Duodenal mucosa (tissue), 2 donors: ENCODE data around the gene SEPTIN5.

Experiments used
- H3K27ac ChIP-seq: one replicate; pipeline ENCODE4 v1.7.0; 2013; ENCODE audit warnings: low read depth, low read length
- H3K27me3 ChIP-seq, 2 donors: one replicate each; pipeline ENCODE4 v1.7.0; 2013; ENCODE audit warnings: low read length in 2 of 2, control low read depth in 1 of 2; ENCODE audit not compliant: insufficient read depth in 2 of 2, control insufficient read depth in 1 of 2
- H3K36me3 ChIP-seq, 2 donors: one replicate each; pipeline ENCODE4 v1.7.0; 2013; ENCODE audit warnings: low read length in 2 of 2, control low read depth in 1 of 2; ENCODE audit not compliant: insufficient read depth in 2 of 2, control insufficient read depth in 1 of 2
- H3K4me1 ChIP-seq, 2 donors: one replicate each; pipeline ENCODE4 v1.7.0; 2013; ENCODE audit warnings: low read length in 2 of 2, control low read depth in 1 of 2; ENCODE audit not compliant: insufficient read depth in 2 of 2, control insufficient read depth in 1 of 2
- H3K4me3 ChIP-seq, 2 donors: one replicate each; pipeline ENCODE4 v1.7.0; 2013; ENCODE audit warnings: low read length in 2 of 2, low read depth in 1 of 2
- H3K9ac ChIP-seq, 2 donors: one replicate each; pipeline ENCODE4 v1.7.0; 2013; ENCODE audit warnings: low read length in 2 of 2, low read depth in 1 of 2
- H3K9me3 ChIP-seq, 2 donors: one replicate each; pipeline ENCODE4 v1.7.0; 2013; ENCODE audit warnings: low read length in 2 of 2, control low read depth in 1 of 2; ENCODE audit not compliant: control insufficient read depth in 1 of 2

SEPTIN5 gene

GRCh38 chr22:19756288-19757128, 42.2 kb downstream of the SEPTIN5 start:
- Histone ChIP-seq H3K27me3 (peaks cover 54 to 68% of the 10 kb centered on the region in 2 donors), H3K9me3 (no peaks in the 10 kb centered on the region), H3K4me3 (peak overlapping the region; percentile 52 to 55), H3K9ac (no peak overlapping the region), H3K27ac (no peak overlapping the region), H3K36me3 (no peaks in the 10 kb centered on the region), H3K4me1 (peaks cover 3 to 18% of the 10 kb centered on the region in 2 donors)

- no peak overlapping the region for H3K9ac ChIP-seq
- H3K27me3 ChIP-seq: peaks cover 62 to 77% of the 10 kb centered on the region in 2 donors
- H3K9me3 ChIP-seq: no peaks in the 10 kb centered on the region
- H3K4me3 ChIP-seq: peak overlapping the region; percentile 52 to 55
- no peaks in the 10 kb centered on the region for H3K36me3 ChIP-seq
- H3K4me1 ChIP-seq: peaks cover 3 to 18% of the 10 kb centered on the region in 2 donors
- no peak overlapping the region for H3K27ac ChIP-seq
Measured at GRCh38 chr22:19757140-19757984, 43.1 kb downstream of the SEPTIN5 start.

DNA sequence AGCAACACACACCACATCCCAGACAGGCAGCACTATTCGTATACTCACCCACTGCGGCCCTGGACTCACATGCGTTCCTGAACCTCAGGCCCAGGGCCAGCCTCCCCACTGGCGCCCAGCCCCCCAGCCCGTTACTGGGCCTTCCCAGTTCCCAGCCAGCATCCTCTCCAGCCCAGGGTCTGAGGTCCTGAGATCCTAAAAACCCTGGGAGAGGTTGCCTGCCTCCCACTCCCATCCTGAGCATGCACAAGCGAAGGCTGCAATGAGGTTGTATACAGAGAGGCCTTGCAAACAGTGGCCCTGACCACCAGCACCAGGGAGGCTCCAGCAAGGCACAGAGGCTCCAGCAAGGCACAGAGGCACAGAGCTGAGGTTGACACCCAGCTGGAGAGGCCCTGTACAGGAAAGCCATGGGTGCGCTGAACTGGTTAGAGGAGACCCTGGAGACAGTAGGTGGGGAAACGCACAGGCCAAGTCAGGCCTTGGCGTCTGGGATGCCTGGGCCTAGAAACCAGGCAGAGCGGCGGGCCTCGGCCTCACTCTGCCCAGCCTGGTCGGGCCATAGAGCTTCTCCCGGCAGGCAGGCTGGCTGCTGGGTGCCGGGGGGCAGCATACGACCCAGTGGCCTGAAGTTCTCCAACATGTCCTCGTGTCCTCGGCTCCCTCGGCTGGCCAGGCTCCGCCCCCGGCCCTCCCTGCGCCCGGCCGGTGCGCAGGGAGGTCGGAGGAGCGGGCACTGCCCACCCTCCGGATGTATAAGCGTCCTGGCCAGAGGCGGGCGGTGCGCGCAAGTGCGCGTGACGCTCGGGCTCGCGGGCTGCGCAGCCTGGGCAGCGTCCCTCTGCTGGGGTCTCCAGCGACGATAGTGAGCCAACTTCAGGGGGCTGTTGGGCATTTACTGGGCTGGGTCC, 43.9 kb downstream of the SEPTIN5 start:
- H3K4me3 ChIP-seq: no peak overlapping the region
- H3K27ac ChIP-seq: no peak overlapping the region
- H3K9me3 ChIP-seq: no peaks in the 10 kb centered on the region
- H3K36me3 ChIP-seq: no peaks in the 10 kb centered on the region
- H3K27me3 ChIP-seq: peaks cover 65 to 81% of the 10 kb centered on the region in 2 donors
- no peak overlapping the region for H3K9ac ChIP-seq
- H3K4me1 ChIP-seq: peaks cover 3 to 18% of the 10 kb centered on the region in 2 donors

- H3K27ac ChIP-seq: no peak overlapping the region
- no peaks in the 10 kb centered on the region for H3K9me3 ChIP-seq
- H3K36me3 ChIP-seq: no peaks in the 10 kb centered on the region
- peaks cover 3 to 18% of the 10 kb centered on the region in 2 donors for H3K4me1 ChIP-seq
- no peak overlapping the region for H3K4me3 ChIP-seq
- peaks cover 65 to 81% of the 10 kb centered on the region in 2 donors for H3K27me3 ChIP-seq
- H3K9ac ChIP-seq: no peak overlapping the region
Measured at GRCh38 chr22:19758896-19759426, 44.7 kb downstream of the SEPTIN5 start.

GRCh38 chr22:19759427-19760057, 45.2 kb downstream of the SEPTIN5 start:
- Histone ChIP-seq H3K4me1 (peaks cover 3 to 18% of the 10 kb centered on the region in 2 donors), H3K27ac (no peak overlapping the region), H3K36me3 (no peaks in the 10 kb centered on the region), H3K9me3 (no peaks in the 10 kb centered on the region), H3K9ac (no peak overlapping the region), H3K27me3 (peaks cover 66 to 81% of the 10 kb centered on the region in 2 donors), H3K4me3 (no peak overlapping the region)

DNA sequence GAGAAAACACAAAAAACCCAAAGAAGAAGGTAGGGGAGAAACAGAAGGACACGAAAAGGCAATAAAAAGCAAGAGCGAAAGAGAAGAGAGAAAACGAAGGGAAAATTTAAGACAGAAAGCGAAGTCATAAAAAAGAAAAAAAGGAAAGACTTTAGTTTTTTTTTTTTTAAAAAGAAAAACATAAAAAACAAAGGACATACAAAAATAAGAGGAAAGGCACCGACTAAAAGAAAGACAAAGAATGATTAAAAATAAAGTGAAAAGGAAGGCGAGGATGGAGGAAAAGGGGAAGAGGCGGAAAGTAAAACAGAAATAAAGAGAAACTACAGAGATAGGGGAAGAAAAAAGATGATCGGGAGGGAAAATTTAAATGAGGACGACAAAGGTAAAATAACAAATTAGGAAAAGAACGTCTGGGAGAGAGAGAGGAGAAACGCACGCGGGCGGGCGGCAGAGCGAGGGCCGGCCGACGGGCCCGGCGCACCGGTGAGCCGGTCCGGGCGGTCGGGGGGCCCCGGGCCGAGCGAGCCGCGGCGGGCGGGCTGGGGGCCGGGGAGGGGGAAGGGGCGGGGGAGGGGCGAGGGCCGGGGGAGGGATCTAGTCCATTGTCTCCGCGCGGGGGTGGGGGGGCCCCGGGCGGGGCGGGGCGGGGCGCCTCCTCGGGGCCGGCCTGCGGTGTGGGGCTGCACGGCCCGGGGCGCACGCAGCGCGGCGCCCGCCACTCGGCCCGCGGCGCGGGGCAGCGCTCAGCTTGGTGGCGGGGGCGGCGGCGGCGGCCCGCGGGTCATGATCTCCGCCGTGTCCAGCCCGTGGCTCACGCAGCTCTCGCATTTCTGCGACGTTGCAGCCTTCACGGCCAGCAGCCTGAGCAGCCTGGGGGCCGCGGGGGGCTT, 46.0 kb downstream of the SEPTIN5 start, which contains the start of gene TBX1:
Gene TBX1, plus strand, starts transcription at position 721 of the 893 bp plus-strand sequence. Its CDS starts 66 bp downstream, at position 787.
- H3K36me3 ChIP-seq: no peaks in the 10 kb centered on the region
- no peaks in the 10 kb centered on the region for H3K9me3 ChIP-seq
- no peak within 1 kb of the TSS for H3K9ac ChIP-seq
- no peak within 1 kb of the TSS for H3K4me3 ChIP-seq
- H3K27ac ChIP-seq: no peak within 1 kb of the TSS
- H3K27me3 ChIP-seq: peaks cover 67 to 82% of the 10 kb centered on the region in 2 donors
- H3K4me1 ChIP-seq: peaks cover 3 to 18% of the 10 kb centered on the region in 2 donors

DNA sequence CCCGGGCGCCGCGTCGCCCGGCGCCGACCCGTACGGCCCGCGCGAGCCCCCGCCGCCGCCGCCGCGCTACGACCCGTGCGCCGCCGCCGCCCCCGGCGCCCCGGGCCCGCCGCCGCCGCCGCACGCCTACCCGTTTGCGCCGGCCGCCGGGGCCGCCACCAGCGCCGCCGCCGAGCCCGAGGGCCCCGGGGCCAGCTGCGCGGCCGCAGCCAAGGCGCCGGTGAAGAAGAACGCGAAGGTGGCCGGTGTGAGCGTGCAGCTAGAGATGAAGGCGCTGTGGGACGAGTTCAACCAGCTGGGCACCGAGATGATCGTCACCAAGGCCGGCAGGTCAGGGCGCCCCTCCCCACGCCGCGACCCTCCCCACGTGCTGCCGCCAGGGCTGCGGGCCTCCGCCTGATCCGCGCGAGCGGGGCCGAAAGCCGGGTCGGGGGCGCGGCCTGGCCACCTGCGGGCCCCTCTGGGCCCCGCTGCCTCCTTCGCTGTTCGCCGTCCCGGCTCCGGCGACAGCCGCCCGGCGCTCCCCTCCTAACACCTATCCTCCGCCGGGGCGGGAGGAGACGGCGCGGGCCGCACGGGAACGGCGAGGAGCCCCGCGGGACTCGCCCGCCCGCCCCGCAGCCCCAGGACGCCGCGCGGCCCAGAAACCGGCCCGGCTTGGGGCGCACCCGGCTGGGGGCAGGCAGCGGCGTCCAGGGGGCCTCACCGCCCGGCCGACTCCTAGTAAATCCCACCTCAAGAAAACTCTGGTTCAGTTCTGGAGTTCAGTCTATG, 46.8 kb downstream of the SEPTIN5 start:
- Histone ChIP-seq H3K27ac (no peak overlapping the region), H3K4me1 (peaks cover 3 to 14% of the 10 kb centered on the region in 2 donors), H3K4me3 (no peak overlapping the region)

More for the DNA sequence above, 46.8 kb downstream of the SEPTIN5 start:
- H3K27me3 ChIP-seq: peaks cover 62 to 79% of the 10 kb centered on the region in 2 donors
- H3K9me3 ChIP-seq: no peaks in the 10 kb centered on the region
- H3K36me3 ChIP-seq: no peaks in the 10 kb centered on the region
- no peak overlapping the region for H3K9ac ChIP-seq
